Fibroblast of peridontal ligament (primary cell): ENCODE data around the gene MYZAP.

Source experiments
- DNase-seq: peaks from one replicate; pipeline ENCODE4 v3.0.0-alpha.2; 2010; ENCODE audit errors: extremely low read depth

The MYZAP gene

GRCh38 chr15:57591822-57592367, at the start of gene MYZAP:
Gene MYZAP, plus strand, starts transcription at chr15:57591904. Its CDS starts 131 bp downstream, at chr15:57592035.
- no peak for DNase-seq

GRCh38 chr15:57542505-57542817, 49.2 kb upstream of the MYZAP start:
- DNase-seq: no peak

- no peak for DNase-seq
Measured at GRCh38 chr15:57544848-57545480, 46.7 kb upstream of the MYZAP start.

- DNase-seq: no peak
Measured at GRCh38 chr15:57545995-57546394, 45.7 kb upstream of the MYZAP start.

- DNase-seq: no peak
Measured at GRCh38 chr15:57547243-57547755, 44.4 kb upstream of the MYZAP start.

- DNase-seq: no peak
Measured at GRCh38 chr15:57548351-57548750, 43.4 kb upstream of the MYZAP start.

GRCh38 chr15:57548835-57549234, 42.9 kb upstream of the MYZAP start:
- no peak for DNase-seq

- DNase-seq: no peak
Measured at GRCh38 chr15:57549935-57550334, 41.8 kb upstream of the MYZAP start.

GRCh38 chr15:57550640-57551039, 41.1 kb upstream of the MYZAP start:
- DNase-seq: no peak

GRCh38 chr15:57551715-57552677, 39.7 kb upstream of the MYZAP start:
- DNase-seq: peak; percentile 17

- no peak for DNase-seq
Measured at GRCh38 chr15:57552678-57553334, 38.9 kb upstream of the MYZAP start.

- no peak for DNase-seq
Measured at GRCh38 chr15:57553526-57553925, 38.2 kb upstream of the MYZAP start.

- DNase-seq: no peak
Measured at GRCh38 chr15:57554063-57554811, 37.5 kb upstream of the MYZAP start.

- no peak for DNase-seq
Measured at GRCh38 chr15:57554812-57555179, 36.9 kb upstream of the MYZAP start.

GRCh38 chr15:57555270-57555669, 36.4 kb upstream of the MYZAP start:
- no peak for DNase-seq

- no peak for DNase-seq
Measured at GRCh38 chr15:57556040-57556439, 35.7 kb upstream of the MYZAP start.

GRCh38 chr15:57557267-57557666, 34.4 kb upstream of the MYZAP start:
- no peak for DNase-seq

GRCh38 chr15:57557810-57558209, 33.9 kb upstream of the MYZAP start:
- DNase-seq: no peak

- DNase-seq: peak; percentile 26
Measured at GRCh38 chr15:57559875-57560274, 31.8 kb upstream of the MYZAP start.

- DNase-seq: peak; percentile 68
Measured at GRCh38 chr15:57561041-57561711, 30.5 kb upstream of the MYZAP start.

GRCh38 chr15:57562196-57562769, 29.4 kb upstream of the MYZAP start:
- DNase-seq: no peak
